CD14-positive monocyte (primary cell): Measurements from ENCODE around the gene PAXIP1. TPM values are rescaled to one million over a fixed set of nuclear protein-coding genes. Genes with fewer than 3 reads are reported as not detected.

Experiments
- DNase-seq, 3 donors: peaks; one replicate each; pipeline ENCODE4 v3.0.0-alpha.2; 2011 to 2022
- H2AFZ ChIP-seq: 2 replicates; pipeline ENCODE4 v1.6.0; 2012; ENCODE audit warnings: mild to moderate bottlenecking, low read depth, low read length, inconsistent platforms; ENCODE audit not compliant: insufficient read depth, poor library complexity, severe bottlenecking
- H3K27ac ChIP-seq, 2 donors: 1 replicate in 1 of 2; 2 replicates in 1 of 2; pipeline ENCODE4 v1.5.1; 2012 to 2013; ENCODE audit warnings: low read length in 2 of 2, control low read depth in 1 of 2, inconsistent platforms in 1 of 2, low read depth in 1 of 2, mild to moderate bottlenecking in 1 of 2
- H3K27me3 ChIP-seq, 2 donors: one replicate each; pipeline versions ENCODE4 v1.6.0 to v1.6.1; 2011 to 2013; ENCODE audit warnings: low read length in 2 of 2; ENCODE audit not compliant: control insufficient read depth in 2 of 2, insufficient read depth in 2 of 2
- H3K36me3 ChIP-seq, 2 donors: replicated peaks in 1 of 2; 1 replicate in 1 of 2; 2 replicates in 1 of 2; pipeline versions ENCODE4 v1.5.1 to v1.6.1; 2012 to 2013; ENCODE audit warnings: low read length in 2 of 2, control low read depth in 1 of 2, inconsistent platforms in 1 of 2, mild to moderate bottlenecking in 1 of 2; ENCODE audit not compliant: insufficient read depth in 2 of 2, control insufficient read depth in 1 of 2
- H3K4me1 ChIP-seq, 2 donors: 1 replicate in 1 of 2; 2 replicates in 1 of 2; pipeline versions ENCODE4 v1.5.1 to v1.6.1; 2012 to 2013; ENCODE audit warnings: low read length in 2 of 2, control low read depth in 1 of 2, inconsistent platforms in 1 of 2, mild to moderate bottlenecking in 1 of 2, moderate library complexity in 1 of 2; ENCODE audit not compliant: insufficient read depth in 2 of 2, control insufficient read depth in 1 of 2
- H3K4me2 ChIP-seq: replicated peaks from 2 replicates; pipeline ENCODE3; 2012; ENCODE audit warnings: low read length, moderate library complexity, mild to moderate bottlenecking; ENCODE audit not compliant: poor library complexity, severe bottlenecking; ENCODE audit errors: extremely low read depth
- H3K4me3 ChIP-seq, 3 experiments: fragments of 200-600 bp in 1 of 3; sonication (generic) in 1 of 3; replicated peaks in 1 of 3; 1 replicate in 2 of 3; 2 replicates in 1 of 3; pipeline ENCODE4 v1.5.1; 2011 to 2013; ENCODE audit warnings: low read length in 3 of 3, mild to moderate bottlenecking in 3 of 3, control low read depth in 2 of 3, low read depth in 2 of 3, inconsistent platforms in 1 of 3, moderate library complexity in 1 of 3
- H3K79me2 ChIP-seq: 2 replicates; pipeline ENCODE4 v1.6.0; 2012; ENCODE audit warnings: mild to moderate bottlenecking, control low read depth, inconsistent platforms, low read length, moderate library complexity; ENCODE audit not compliant: insufficient read depth
- H3K9ac ChIP-seq: 2 replicates; pipeline ENCODE4 v1.6.0; 2017; ENCODE audit warnings: low read length, mild to moderate bottlenecking; ENCODE audit not compliant: insufficient read depth, poor library complexity, severe bottlenecking
- H3K9me3 ChIP-seq, 2 donors: replicated peaks in 1 of 2; 1 replicate in 1 of 2; 2 replicates in 1 of 2; pipeline versions ENCODE4 v1.5.1 to v1.6.1; 2012 to 2013; ENCODE audit warnings: low read length in 2 of 2, control low read depth in 1 of 2; ENCODE audit not compliant: control insufficient read depth in 1 of 2, insufficient read depth in 1 of 2
- H4K20me1 ChIP-seq: 2 replicates; pipeline ENCODE4 v1.6.0; 2012; ENCODE audit warnings: mild to moderate bottlenecking, low read length, control low read depth, moderate library complexity; ENCODE audit not compliant: insufficient read depth
- H3K27ac Mint-ChIP-seq, 7 donors: one replicate each; pipeline ENCODE4 v1.8.0; 2020; ENCODE audit warnings: mild to moderate bottlenecking in 7 of 7, mixed read lengths in 7 of 7, moderate library complexity in 6 of 7, inconsistent platforms in 2 of 7
- H3K27me3 Mint-ChIP-seq, 3 donors: one replicate each; pipeline ENCODE4 v1.8.0; 2021 to 2022; ENCODE audit warnings: low read depth in 3 of 3, mild to moderate bottlenecking in 3 of 3, mixed read lengths in 3 of 3, moderate library complexity in 3 of 3, inconsistent platforms in 1 of 3
- H3K36me3 Mint-ChIP-seq, 2 donors: one replicate each; pipeline ENCODE4 v1.8.0; 2020; ENCODE audit warnings: mixed read lengths in 2 of 2, inconsistent platforms in 1 of 2, mild to moderate bottlenecking in 1 of 2
- H3K4me1 Mint-ChIP-seq: one replicate; pipeline ENCODE4 v1.8.0; 2020; ENCODE audit warnings: mild to moderate bottlenecking, mixed read lengths
- H3K4me3 Mint-ChIP-seq, 2 donors: one replicate each; pipeline ENCODE4 v1.8.0; 2020; ENCODE audit warnings: mild to moderate bottlenecking in 2 of 2, mixed read lengths in 2 of 2, moderate library complexity in 1 of 2
- H3K9me3 Mint-ChIP-seq, 7 donors: one replicate each; pipeline ENCODE4 v1.8.0; 2020 to 2022; ENCODE audit warnings: mixed read lengths in 7 of 7, mild to moderate bottlenecking in 6 of 7, moderate library complexity in 6 of 7, inconsistent platforms in 2 of 7
- WGBS: methylation state at CpG from one replicate; pipeline ENCODE4 v1.1.5; 2013; ENCODE audit warnings: missing lambda C conversion rate; ENCODE audit not compliant: insufficient coverage; 5-methylcytosine and 5-hydroxymethylcytosine counted together
- intact Hi-C, 2 donors: fragments of 100-400 bp; cut with micrococcal nuclease; formaldehyde crosslinking; loops; one replicate each; pipeline versions ENCODE4 v1.15.0 to v1.15.1; 2023
- polyA plus RNA-seq, 3 donors: library from polyadenylated mRNA; depleted of rRNA in 1 of 3; unstranded in 2 of 3; stranded (reverse) in 1 of 3; fragments of 300-500 nt in 2 of 3; fragments of >200 nt in 1 of 3; fragmentation: Illumina TruSeq in 2 of 3; gene quantifications; 1 replicate in 2 of 3; 2 replicates in 1 of 3; pipeline ENCODE4 v1.2.3, GENCODE V29; 2012 to 2021
- TF ChIP-seq, protein P1 (sequence below): fragments of 200-600 bp; IDR thresholded peaks from one replicate; pipeline ENCODE4 v1.8.0; 2022; ENCODE audit warnings: antibody characterized with exemption, mild to moderate bottlenecking

Gene PAXIP1
- polyA plus RNA-seq, 3 donors: 0.44 to 8.4 (median 0.58) TPM

- peaks cover 0 to under 1% of the 10 kb centered on the region in 2 donors for H3K9me3 ChIP-seq
- no peak for DNase-seq
- intact Hi-C loops: no loop called here
- H2AFZ ChIP-seq: no peak overlapping the region
- no peak overlapping the region for H3K27ac ChIP-seq
- no peak overlapping the region for H3K4me2 ChIP-seq
- H3K9me3 Mint-ChIP-seq: peaks cover 0 to 9% (median 2%) of the 10 kb centered on the region in 7 donors
- H3K27me3 Mint-ChIP-seq: peaks cover 20 to 32% (median 22%) of the 10 kb centered on the region in 3 donors
- H3K4me3 Mint-ChIP-seq: no peak overlapping the region
- H3K4me1 ChIP-seq: peaks cover 5 to 10% of the 10 kb centered on the region in 2 donors
- no peak overlapping the region for H3K9ac ChIP-seq
- peak overlapping the region in 1 of 7 donors; percentile 25 for H3K27ac Mint-ChIP-seq
- peaks cover 4% of the 10 kb centered on the region for H3K4me1 Mint-ChIP-seq
- no peaks in the 10 kb centered on the region for H3K36me3 ChIP-seq
- H3K79me2 ChIP-seq: no peaks in the 10 kb centered on the region
- H4K20me1 ChIP-seq: no peaks in the 10 kb centered on the region
- peaks cover 4 to 26% of the 10 kb centered on the region in 2 donors for H3K27me3 ChIP-seq
- H3K4me3 ChIP-seq: no peak overlapping the region
- peaks cover 0 to 3% of the 10 kb centered on the region in 2 donors for H3K36me3 Mint-ChIP-seq
- over 99% methylated on average over 7 of the region's 13 CpGs for WGBS
- TF ChIP-seq, protein P1, sequence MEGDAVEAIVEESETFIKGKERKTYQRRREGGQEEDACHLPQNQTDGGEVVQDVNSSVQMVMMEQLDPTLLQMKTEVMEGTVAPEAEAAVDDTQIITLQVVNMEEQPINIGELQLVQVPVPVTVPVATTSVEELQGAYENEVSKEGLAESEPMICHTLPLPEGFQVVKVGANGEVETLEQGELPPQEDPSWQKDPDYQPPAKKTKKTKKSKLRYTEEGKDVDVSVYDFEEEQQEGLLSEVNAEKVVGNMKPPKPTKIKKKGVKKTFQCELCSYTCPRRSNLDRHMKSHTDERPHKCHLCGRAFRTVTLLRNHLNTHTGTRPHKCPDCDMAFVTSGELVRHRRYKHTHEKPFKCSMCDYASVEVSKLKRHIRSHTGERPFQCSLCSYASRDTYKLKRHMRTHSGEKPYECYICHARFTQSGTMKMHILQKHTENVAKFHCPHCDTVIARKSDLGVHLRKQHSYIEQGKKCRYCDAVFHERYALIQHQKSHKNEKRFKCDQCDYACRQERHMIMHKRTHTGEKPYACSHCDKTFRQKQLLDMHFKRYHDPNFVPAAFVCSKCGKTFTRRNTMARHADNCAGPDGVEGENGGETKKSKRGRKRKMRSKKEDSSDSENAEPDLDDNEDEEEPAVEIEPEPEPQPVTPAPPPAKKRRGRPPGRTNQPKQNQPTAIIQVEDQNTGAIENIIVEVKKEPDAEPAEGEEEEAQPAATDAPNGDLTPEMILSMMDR: no peak
Measured at GRCh38 chr7:154916856-154917807, 85.8 kb downstream of the PAXIP1 start.

GRCh38 chr7:154916381-154916780 lies 86.5 kb downstream of the PAXIP1 start:
- Histone ChIP-seq H3K27ac (no peak overlapping the region), H3K9me3 (no peaks in the 10 kb centered on the region), H3K27me3 (peaks cover 4 to 26% of the 10 kb centered on the region in 2 donors), H3K4me1 (peaks cover 5 to 10% of the 10 kb centered on the region in 2 donors), H3K36me3 (no peaks in the 10 kb centered on the region), H4K20me1 (no peaks in the 10 kb centered on the region), H3K4me3 (no peak overlapping the region), H3K79me2 (no peaks in the 10 kb centered on the region), H3K4me2 (no peak overlapping the region), H2AFZ (no peak overlapping the region), H3K9ac (no peak overlapping the region)
- intact Hi-C loops: no loop called here
- H3K9me3 Mint-ChIP-seq: peaks cover under 1 to 7% (median 2%) of the 10 kb centered on the region in 7 donors
- 92% methylated on average over 12 of the region's 14 CpGs for WGBS
- DNase-seq: no peak
- H3K27me3 Mint-ChIP-seq: peaks cover 20 to 32% (median 20%) of the 10 kb centered on the region in 3 donors
- no peak overlapping the region for H3K4me3 Mint-ChIP-seq
- peaks cover 0 to 3% of the 10 kb centered on the region in 2 donors for H3K36me3 Mint-ChIP-seq
- no peak overlapping the region for H3K27ac Mint-ChIP-seq
- TF ChIP-seq, protein P1: no peak
- H3K4me1 Mint-ChIP-seq: peaks cover 4% of the 10 kb centered on the region
